Astrocyte of the spinal cord (primary cell): ENCODE data around the gene DAW1.
"Not testable (repeated sequence)": the region's sequence is repeated elsewhere in the genome, so short reads cannot be mapped to it uniquely, and the experiment has no call there.

Experiments used
- DNase-seq: peaks from one replicate; pipeline ENCODE4 v3.0.0; 2011; ENCODE audit warnings: low read depth, low spot score
- H3K4me3 ChIP-seq: 2 replicates; pipeline ENCODE4 v1.5.1; 2011; ENCODE audit warnings: low read depth, mild to moderate bottlenecking, low read length, moderate library complexity
- CTCF ChIP-seq: IDR thresholded peaks from 2 replicates; pipeline ENCODE4 v1.5.1; 2012; ENCODE audit warnings: low read depth, mild to moderate bottlenecking, low read length, inconsistent platforms
- in situ Hi-C: cut with HindIII; loops from 2 replicates; pipeline ENCODE4 v1.10.0; 2017; ENCODE audit warnings: low sequenced_read_pairs

Gene DAW1

GRCh38 chr2:227827143-227827542 is 44.3 kb upstream of the DAW1 start:
- no peak for DNase-seq
- no peak for TF ChIP-seq CTCF
- in situ Hi-C loops = no loop called here
- H3K4me3 ChIP-seq = no peak overlapping the region

GRCh38 chr2:227828477-227828912 is 42.9 kb upstream of the DAW1 start:
- TF ChIP-seq CTCF = no peak
- in situ Hi-C loops = no loop called here

GRCh38 chr2:227829337-227829736 is 42.1 kb upstream of the DAW1 start:
- TF ChIP-seq CTCF = no peak
- H3K4me3 ChIP-seq = no peak overlapping the region
- DNase-seq = no peak
- in situ Hi-C loops = no loop called here

More at GRCh38 chr2:227828477-227828912, 42.9 kb upstream of the DAW1 start:
- DNase-seq = no peak
- H3K4me3 ChIP-seq = no peak overlapping the region

- no peak overlapping the region for H3K4me3 ChIP-seq
- DNase-seq = no peak
- no peak for TF ChIP-seq CTCF
- in situ Hi-C loops = no loop called here
These were observed 37.0 kb upstream of the DAW1 start for GRCh38 chr2:227834423-227834822.

- in situ Hi-C loops = no loop called here
- TF ChIP-seq CTCF = no peak
- H3K4me3 ChIP-seq = no peak overlapping the region
- DNase-seq = no peak
These were observed 36.3 kb upstream of the DAW1 start for GRCh38 chr2:227834916-227835650.

GRCh38 chr2:227839339-227840129 is 31.9 kb upstream of the DAW1 start:
- H3K4me3 ChIP-seq, in situ Hi-C loops, DNase-seq: not testable (repeated sequence)

GRCh38 chr2:227846831-227847230 is 24.6 kb upstream of the DAW1 start:
- H3K4me3 ChIP-seq = no peak overlapping the region
- TF ChIP-seq CTCF = no peak
- DNase-seq = no peak
- in situ Hi-C loops = no loop called here
